Smooth muscle cell (in vitro differentiated cells): ENCODE measurements around the gene FMO1. TPM values are rescaled to one million over a fixed set of nuclear protein-coding genes. Genes with fewer than 3 reads are reported as not detected.
"Not testable (repeated sequence)": the region's sequence is repeated elsewhere in the genome, so short reads cannot be mapped to it uniquely, and the experiment has no call there.

ENCODE experiments used
- DNase-seq: peaks from one replicate; lab custom pipeline; 2025; ENCODE audit not compliant: unreplicated experiment; lab: John Stamatoyannopoulos, UW
- H2AFZ ChIP-seq: fragments of 200-600 bp; sonication (generic); 2 replicates; pipeline ENCODE4 v1.6.0; 2016; ENCODE audit warnings: antibody characterized with exemption, low read depth, mild to moderate bottlenecking
- H3F3A ChIP-seq: fragments of 200-600 bp; sonication (generic); 2 replicates; pipeline ENCODE4 v1.6.0; 2017; ENCODE audit warnings: antibody characterized with exemption, low read depth
- H3K27ac ChIP-seq: fragments of 200-600 bp; sonication (generic); 2 replicates; pipeline ENCODE4 v1.5.1; 2016; ENCODE audit warnings: low read depth, mild to moderate bottlenecking
- H3K27me3 ChIP-seq: fragments of 200-600 bp; sonication (generic); 2 replicates; pipeline ENCODE4 v1.6.1; 2016; ENCODE audit warnings: low read depth, mild to moderate bottlenecking
- H3K36me3 ChIP-seq: fragments of 200-600 bp; sonication (generic); 2 replicates; pipeline ENCODE4 v1.5.1; 2016; ENCODE audit warnings: low read depth
- H3K4me1 ChIP-seq: fragments of 200-600 bp; sonication (generic); 2 replicates; pipeline ENCODE4 v1.5.1; 2016; ENCODE audit warnings: low read depth
- H3K4me2 ChIP-seq: fragments of 200-600 bp; sonication (generic); 2 replicates; pipeline ENCODE4 v1.6.0; 2016; ENCODE audit warnings: mild to moderate bottlenecking
- H3K4me3 ChIP-seq: fragments of 200-600 bp; sonication (generic); 2 replicates; pipeline ENCODE4 v1.5.1; 2016; ENCODE audit warnings: mild to moderate bottlenecking
- H3K79me2 ChIP-seq: fragments of 200-600 bp; sonication (generic); 2 replicates; pipeline ENCODE4 v1.6.0; 2016; ENCODE audit warnings: low read depth, mild to moderate bottlenecking
- H3K9ac ChIP-seq: fragments of 200-600 bp; sonication (generic); 2 replicates; pipeline ENCODE4 v1.6.0; 2016; ENCODE audit warnings: low read depth
- H3K9me3 ChIP-seq: fragments of 200-600 bp; sonication (generic); replicated peaks from 2 replicates; pipeline ENCODE4 v1.5.1; 2016; ENCODE audit warnings: low read depth
- H4K20me1 ChIP-seq: fragments of 200-600 bp; sonication (generic); 2 replicates; pipeline ENCODE4 v1.6.0; 2016; ENCODE audit warnings: low read depth
- WGBS: methylation state at CpG from one replicate; pipeline ENCODE4 v1.1.7; 2016; ENCODE audit warnings: low lambda C conversion rate; 5-methylcytosine and 5-hydroxymethylcytosine counted together
- polyA plus RNA-seq: library from polyadenylated mRNA; unstranded; fragments of >200 nt; fragmentation: Nextera tagmentation; extraction: Ambion mirVana; gene quantifications from 2 replicates; pipeline ENCODE4 v1.2.1, GENCODE V29; 2016
- total RNA-seq: library from RNA; depleted of rRNA; stranded (reverse); fragments of >200 nt; gene quantifications from 2 replicates; pipeline ENCODE4 v1.2.3, GENCODE V29; 2014
- TF ChIP-seq, protein P1 (sequence below): fragments of 200-600 bp; sonication (generic); IDR thresholded peaks from 2 replicates; pipeline ENCODE4 v1.5.1; 2017; ENCODE audit warnings: borderline replicate concordance, mild to moderate bottlenecking, antibody characterized with exemption; ENCODE audit not compliant: insufficient read depth, poor library complexity, severe bottlenecking

FMO1 gene
- total and polyA plus RNA-seq, 2 experiments from 2014 or later, result not detected

- no peak overlapping the region for H3K4me3 ChIP-seq
- TF ChIP-seq, protein P1, sequence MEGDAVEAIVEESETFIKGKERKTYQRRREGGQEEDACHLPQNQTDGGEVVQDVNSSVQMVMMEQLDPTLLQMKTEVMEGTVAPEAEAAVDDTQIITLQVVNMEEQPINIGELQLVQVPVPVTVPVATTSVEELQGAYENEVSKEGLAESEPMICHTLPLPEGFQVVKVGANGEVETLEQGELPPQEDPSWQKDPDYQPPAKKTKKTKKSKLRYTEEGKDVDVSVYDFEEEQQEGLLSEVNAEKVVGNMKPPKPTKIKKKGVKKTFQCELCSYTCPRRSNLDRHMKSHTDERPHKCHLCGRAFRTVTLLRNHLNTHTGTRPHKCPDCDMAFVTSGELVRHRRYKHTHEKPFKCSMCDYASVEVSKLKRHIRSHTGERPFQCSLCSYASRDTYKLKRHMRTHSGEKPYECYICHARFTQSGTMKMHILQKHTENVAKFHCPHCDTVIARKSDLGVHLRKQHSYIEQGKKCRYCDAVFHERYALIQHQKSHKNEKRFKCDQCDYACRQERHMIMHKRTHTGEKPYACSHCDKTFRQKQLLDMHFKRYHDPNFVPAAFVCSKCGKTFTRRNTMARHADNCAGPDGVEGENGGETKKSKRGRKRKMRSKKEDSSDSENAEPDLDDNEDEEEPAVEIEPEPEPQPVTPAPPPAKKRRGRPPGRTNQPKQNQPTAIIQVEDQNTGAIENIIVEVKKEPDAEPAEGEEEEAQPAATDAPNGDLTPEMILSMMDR, result no peak
- no peak for DNase-seq
- H2AFZ ChIP-seq, result no peak overlapping the region
- no peaks in the 10 kb centered on the region for H4K20me1 ChIP-seq
- no peaks in the 10 kb centered on the region for H3K36me3 ChIP-seq
- H3K79me2 ChIP-seq, result no peaks in the 10 kb centered on the region
- no peaks in the 10 kb centered on the region for H3K4me1 ChIP-seq
- H3F3A ChIP-seq, result no peaks in the 10 kb centered on the region
- no peaks in the 10 kb centered on the region for H3K9me3 ChIP-seq
- H3K27ac ChIP-seq, result no peak overlapping the region
- no peak overlapping the region for H3K4me2 ChIP-seq
- H3K9ac ChIP-seq, result no peak overlapping the region
- H3K27me3 ChIP-seq, result no peaks in the 10 kb centered on the region
Measured at GRCh38 chr1:171231326-171231725, 17.0 kb upstream of the FMO1 start.

DNA sequence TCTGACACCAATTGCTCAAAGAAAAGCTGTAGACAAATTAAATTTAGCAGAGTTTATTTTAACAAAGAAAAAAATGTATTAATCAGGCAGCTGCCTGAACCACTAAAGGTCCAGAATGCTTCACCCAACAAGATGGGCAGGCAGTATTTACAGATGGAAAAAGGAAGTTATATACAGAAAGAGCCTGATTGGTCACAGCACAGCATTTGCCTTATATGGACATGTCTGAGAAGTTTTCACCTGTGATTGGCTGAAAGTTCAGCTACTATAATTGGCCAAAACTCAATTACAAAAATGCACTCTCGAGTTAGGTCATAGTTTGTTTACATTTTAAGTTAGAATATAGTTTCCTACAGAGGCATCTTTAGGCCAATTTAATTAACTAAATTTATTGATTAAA is 15.1 kb upstream of the FMO1 start:
- H3K4me3 ChIP-seq, result no peak overlapping the region
- WGBS, result 97% methylated on average over 1 of the region's 1 CpG
- H3K27me3 ChIP-seq, result no peaks in the 10 kb centered on the region
- no peaks in the 10 kb centered on the region for H3K9me3 ChIP-seq
- no peak overlapping the region for H2AFZ ChIP-seq
- H3K27ac ChIP-seq, result no peak overlapping the region
- H3K9ac ChIP-seq, result no peak overlapping the region
- no peaks in the 10 kb centered on the region for H3F3A ChIP-seq
- no peaks in the 10 kb centered on the region for H4K20me1 ChIP-seq
- H3K4me1 ChIP-seq, result no peaks in the 10 kb centered on the region
- no peak for DNase-seq
- H3K4me2 ChIP-seq, result no peak overlapping the region
- no peaks in the 10 kb centered on the region for H3K79me2 ChIP-seq
- H3K36me3 ChIP-seq, result no peaks in the 10 kb centered on the region
- TF ChIP-seq, protein P1, result no peak

GRCh38 chr1:171236231-171236630 is 12.1 kb upstream of the FMO1 start:
- not testable (repeated sequence) for H3K4me2 ChIP-seq, H3K27me3 ChIP-seq, H3K9ac ChIP-seq, H3K79me2 ChIP-seq, H3K4me3 ChIP-seq, H2AFZ ChIP-seq, H3F3A ChIP-seq, DNase-seq, H3K27ac ChIP-seq, H4K20me1 ChIP-seq, H3K9me3 ChIP-seq, H3K36me3 ChIP-seq, H3K4me1 ChIP-seq
- 95% methylated on average over 4 of the region's 4 CpGs for WGBS

GRCh38 chr1:171243878-171244277 is 4.4 kb upstream of the FMO1 start:
- Histone ChIP-seq H3K4me2 (no peak overlapping the region), H3K27ac (no peak overlapping the region), H3K27me3 (no peaks in the 10 kb centered on the region), H3F3A (no peaks in the 10 kb centered on the region), H3K4me3 (no peak overlapping the region), H3K9me3 (no peaks in the 10 kb centered on the region), H3K79me2 (no peaks in the 10 kb centered on the region), H4K20me1 (no peaks in the 10 kb centered on the region), H3K36me3 (no peaks in the 10 kb centered on the region), H3K4me1 (no peaks in the 10 kb centered on the region), H2AFZ (no peak overlapping the region), H3K9ac (no peak overlapping the region)
- TF ChIP-seq, protein P1, result no peak
- no peak for DNase-seq
- 89% methylated on average over 4 of the region's 4 CpGs for WGBS
